Measurements from ENCODE around the gene ATP2A3.
A peak's percentile ranks its signal among the peaks of the same experiment; 100 is the strongest.

ATP2A3 gene

DNA sequence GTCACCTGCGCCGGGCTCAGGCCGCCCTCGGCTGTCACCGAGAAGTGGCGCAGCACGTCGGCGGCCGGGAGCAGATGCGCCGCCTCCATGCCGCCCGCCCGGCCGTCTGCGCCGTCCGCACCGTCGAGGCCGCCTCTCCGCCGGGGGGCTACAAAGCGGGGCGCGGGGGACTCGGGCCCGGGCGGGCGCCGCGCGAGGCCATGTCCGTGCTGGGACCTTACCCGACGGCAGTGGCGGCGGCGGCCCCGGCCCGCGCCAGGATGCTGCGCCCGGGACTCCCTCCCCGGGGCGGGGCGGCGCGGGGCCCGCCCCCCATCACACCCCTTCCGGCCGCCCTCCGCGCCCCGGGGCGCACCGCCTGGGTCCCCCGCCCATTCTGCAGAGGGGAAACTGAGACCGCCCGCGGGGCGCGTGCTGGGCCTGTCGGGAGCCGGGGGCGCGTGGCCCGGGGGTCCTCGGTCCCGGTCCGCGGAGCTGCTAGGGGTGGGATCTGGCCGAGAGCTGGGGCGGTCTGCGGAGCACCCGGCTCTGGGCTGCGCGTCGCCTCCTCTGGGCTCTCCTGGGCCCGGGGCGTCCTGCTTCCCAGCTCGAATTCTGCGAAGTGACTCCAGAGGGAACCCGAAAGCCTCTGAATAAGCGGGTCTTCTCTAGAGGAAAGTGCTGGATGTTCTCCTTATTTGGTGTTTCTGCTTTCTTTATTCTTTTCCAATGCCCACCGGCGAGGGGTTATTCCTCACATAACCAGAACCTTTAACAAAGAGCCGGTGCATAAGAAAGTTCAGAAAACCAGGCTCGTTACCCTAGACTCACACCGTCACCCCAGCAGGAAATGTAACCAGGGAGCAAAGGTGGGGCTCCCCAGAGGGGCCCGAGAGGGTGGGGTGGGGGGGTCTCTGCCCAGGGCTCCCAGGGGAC, at the start of gene ATP2A3:
Gene ATP2A3, minus strand, starts transcription at position 235 of the 915 bp plus-strand sequence. Its CDS starts 146 bp downstream, at position 89.
- peak within 1 kb of the TSS; percentile 35 for H3K4me3 ChIP-seq (ENCODE audit: low read depth, low read length)

DNA sequence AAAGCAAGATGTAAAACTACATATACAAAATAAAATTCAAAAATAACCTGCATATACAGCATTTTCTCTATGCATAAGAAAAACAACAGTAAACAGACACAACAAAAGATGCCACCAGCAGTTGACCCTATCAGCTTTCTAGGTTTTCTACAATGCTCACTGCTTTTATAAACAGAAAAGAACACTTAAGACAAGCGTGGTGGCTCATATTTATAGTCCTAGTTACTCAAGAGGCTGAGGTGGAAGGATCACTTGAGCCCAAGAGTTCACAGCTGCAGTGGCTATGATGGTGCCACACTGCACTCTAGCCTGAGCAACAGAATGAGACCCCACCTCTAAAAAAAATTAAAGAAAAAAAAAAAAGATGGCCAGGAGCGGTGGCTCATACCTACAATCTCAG, 46.5 kb upstream of the ATP2A3 start:
- no peak overlapping the region for H3K4me3 ChIP-seq (ENCODE audit: low read depth, low read length)

DNA sequence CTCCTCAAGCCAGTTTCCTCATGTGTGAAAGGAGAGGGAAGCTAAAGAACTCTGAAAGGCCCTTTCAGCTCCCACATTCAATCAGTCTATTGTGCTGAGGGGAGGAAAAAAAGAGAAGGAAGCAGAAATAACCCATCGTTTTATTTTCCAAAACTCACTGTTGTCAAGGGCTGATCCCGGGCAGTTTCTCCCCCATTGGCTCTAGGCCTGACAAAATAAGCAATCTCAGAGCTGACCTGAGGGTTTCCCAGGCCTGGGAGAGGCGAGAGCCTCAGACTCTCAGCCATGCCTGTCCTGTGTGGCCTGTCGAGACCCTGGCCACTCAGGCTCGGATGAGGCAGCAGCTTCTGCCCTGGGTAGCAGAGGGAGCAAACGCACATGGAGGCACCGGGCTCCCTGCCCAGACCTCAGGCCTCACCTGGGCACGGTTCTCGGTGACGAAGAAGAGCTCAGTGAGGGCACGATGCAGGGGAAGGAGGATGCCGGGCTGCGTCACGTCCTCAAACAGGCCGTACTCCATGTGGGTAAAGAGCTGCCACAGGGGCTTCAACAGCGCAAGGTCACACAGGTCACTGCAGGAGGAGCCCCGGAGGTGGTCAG, 45.0 kb upstream of the ATP2A3 start:
- no peak overlapping the region for H3K4me3 ChIP-seq (ENCODE audit: low read depth, low read length)

DNA sequence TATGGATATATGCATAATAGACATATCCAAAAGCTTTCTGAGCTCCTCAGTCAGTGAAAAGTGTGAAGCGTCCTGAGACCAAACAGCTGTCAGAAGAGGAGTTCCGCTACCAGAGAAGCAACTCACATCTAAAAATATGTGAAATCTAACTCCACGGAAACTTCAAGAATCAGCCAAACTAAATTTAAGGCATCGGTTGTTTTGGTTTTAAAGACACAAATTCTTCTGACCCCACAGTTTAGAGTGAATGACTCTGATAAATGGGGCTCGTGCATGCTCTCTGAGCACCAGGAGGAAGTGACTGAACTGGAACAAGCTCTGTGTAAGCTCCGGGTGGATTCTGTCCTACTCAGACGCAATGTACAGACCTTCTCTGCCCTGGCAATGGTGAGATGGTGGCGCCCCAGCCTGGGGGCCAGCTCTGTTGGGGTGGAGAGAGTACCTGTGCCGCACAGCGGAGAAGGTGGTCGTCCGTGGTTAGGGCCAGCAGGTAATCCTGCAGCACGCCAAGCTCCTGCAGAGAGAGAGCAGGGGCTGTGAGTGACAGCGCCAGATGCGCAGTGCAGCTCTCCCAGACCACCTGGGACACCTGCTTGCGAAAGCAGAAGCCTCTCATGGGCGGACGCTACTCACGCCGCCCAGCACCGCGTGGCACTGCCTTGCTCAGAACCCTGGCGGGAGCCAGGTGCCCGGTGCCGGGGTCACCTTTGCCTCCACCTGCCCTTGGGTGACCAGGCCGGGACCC, 44.4 kb upstream of the ATP2A3 start:
- H3K4me3 ChIP-seq (ENCODE audit: low read depth, low read length) = no peak overlapping the region

DNA sequence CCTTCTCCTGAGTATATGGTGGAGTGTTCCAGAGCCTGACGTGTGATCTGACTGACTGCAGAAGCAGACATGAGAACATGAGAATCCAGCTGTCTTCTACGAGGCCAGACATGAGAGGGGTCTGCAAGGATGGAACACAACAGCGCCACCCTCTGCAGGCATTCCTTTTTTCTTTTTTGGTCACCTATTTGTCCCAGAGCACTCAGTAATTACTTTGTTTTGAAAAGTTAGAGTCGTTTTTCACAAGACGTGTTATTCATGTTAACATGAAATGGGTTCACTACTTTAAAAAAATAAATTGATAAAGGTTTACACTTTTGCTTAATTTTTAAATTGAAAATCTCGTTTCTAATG, 43.8 kb upstream of the ATP2A3 start:
- no peak overlapping the region for H3K4me3 ChIP-seq (ENCODE audit: low read depth, low read length)

DNA sequence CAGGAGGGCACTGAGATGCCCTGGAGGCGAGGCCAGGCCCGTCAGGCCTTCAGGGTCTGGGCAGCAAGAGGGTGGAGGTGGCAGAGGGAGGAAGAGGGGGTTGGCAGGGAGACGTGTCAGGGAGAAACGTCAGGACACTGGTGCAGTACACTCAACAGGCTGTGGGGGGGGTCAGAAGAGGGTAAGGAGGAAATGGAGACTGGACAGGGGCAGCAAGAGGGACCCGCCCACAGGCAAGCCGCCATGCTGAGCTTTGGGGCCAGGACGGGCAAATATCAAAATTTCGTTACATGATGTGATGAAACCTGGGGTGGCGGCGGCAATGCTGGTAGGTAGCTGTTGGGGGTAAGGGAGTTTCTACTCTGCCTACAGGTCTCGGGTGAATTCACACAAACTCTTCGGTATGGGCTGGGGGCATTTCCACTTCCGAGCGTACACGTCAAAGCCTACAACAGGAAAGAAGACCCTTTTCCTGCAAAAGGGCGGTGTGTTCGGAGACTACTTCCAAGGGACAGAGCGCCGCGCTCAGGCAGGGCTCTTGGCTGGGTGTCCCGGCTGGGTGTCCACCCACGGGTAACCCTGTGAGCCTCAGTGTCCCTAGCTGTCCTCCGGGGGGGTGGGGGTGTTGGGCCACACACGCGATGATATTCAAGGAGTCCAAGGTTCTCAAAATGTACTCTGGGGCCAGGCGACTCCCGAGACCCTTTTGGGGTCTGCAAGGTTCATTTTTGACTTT, 43.3 kb upstream of the ATP2A3 start:
- no peak overlapping the region for H3K4me3 ChIP-seq (ENCODE audit: low read depth, low read length)

DNA sequence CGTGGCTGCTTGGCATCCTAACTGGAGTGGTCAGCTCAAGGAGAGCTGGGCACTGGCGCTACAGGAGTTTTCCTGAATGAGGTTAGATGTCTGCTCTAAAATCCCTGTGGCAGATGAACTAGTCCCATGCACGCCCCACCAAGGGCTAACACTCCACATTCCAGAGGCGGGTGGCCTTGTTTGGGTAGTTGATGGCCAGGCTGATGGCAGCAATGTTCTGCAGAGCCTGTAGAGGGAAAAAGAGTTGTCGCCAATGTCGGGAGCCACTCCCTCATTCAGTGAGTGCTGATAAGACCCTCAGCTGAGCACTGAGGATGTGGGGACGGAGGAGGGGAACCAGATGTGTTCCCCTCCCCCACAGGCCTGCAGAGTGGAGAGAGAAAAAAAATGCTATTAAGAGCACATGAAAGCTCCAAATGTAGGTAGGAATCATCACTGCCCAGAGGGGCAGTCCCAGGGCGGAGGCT, 42.5 kb upstream of the ATP2A3 start:
- H3K4me3 ChIP-seq (ENCODE audit: low read depth, low read length) = no peak overlapping the region

DNA sequence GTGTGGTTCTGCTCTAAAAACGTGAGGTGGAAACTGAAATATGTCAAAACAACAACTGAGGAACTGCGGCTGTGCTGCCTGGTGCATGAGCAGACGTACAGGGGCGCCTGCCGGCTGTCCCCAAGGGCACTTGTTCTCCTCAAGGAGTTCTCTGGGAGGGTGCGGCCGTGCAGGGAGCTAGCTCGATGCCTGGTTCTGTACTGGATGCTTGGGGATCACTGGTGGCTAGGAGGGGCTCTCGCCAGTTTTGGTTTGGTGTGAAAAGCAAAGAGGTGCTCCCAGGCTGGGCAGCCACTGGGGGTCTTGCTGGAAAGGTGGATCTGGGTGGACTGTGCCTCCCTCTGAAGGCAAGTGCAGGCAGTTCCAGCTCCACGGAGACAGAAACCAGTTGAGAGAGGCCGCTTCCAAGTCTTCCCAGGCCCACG, 41.9 kb upstream of the ATP2A3 start:
- H3K4me3 ChIP-seq (ENCODE audit: low read depth, low read length) = no peak overlapping the region

DNA sequence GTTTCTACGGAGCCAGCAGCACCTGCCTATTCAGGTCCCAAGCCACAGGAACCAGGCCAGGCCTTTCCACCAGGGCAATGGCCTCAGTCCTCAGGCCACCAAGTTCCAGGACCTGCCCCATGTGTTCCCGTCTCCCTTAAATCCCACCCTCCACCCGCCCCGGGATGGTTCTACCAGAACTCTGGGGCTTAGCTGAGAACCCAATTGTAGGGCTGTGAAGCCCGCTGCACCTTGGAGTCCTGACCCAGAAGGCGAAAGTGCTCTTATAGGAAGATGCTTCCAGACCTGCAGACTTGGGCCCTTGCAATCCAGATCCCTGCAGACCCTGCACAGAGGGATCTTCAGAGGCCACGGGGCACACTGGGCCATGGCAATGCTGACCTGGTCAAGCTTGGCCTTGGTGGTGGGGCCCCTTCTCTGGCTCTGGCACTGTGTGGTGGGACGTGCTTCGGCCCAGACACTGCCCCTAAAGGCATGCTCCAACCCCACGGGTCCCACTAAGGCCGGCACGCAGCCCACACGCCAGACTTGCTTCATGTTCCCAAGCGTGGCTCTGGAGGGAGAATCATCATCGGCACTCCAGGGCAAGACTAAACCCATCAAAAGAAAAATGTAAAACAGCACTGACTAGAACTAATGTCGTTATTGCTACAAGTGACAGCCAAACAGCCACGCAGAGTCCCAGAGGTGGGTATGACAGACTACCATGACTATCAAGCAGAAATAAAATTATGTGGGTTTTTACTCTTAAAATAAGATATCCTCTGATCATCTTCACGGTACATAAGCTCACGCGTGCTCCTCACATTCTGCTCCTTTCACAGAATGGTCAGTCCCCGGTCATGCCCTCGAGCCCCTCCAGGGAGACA, 41.3 kb upstream of the ATP2A3 start:
- no peak overlapping the region for H3K4me3 ChIP-seq (ENCODE audit: low read depth, low read length)

DNA sequence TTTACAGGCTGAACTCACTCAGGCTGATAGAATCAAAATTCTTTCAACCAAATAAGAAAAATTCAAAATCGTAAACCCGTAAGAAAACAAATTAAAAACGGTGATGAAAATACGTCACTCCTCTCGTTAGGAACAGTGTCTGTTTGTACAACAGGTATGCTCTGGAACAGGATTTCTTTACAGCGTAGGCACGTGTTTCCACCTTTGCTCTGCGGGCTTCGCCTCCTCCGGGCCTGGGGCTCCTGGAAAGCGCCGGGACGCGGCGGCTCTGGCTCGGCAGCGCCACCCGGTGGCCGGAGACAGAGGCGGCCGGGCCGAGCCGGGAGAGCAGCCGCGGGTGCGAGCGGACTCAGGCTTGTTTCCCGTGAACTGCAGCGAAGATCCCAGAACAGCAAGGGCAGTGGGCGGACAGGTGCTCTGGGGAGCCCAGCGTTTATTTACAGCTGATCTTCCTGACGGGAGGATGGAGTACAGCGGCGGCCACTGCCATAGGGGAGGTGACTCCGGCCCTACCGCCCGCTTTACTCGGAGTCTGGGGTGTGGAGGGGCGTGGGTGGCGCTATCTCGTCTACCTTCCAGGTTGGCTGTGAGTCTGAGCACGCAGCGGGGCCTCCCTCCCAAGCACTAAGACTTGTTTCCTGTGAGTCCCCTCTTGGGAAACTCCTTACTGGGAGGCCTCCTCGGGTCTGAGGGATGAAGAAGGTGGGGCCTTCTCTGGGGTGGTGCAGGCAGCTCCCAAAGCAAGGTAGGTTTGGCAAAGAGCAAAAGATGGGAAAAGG, 40.5 kb upstream of the ATP2A3 start:
- H3K4me3 ChIP-seq (ENCODE audit: low read depth, low read length) = no peak overlapping the region

DNA sequence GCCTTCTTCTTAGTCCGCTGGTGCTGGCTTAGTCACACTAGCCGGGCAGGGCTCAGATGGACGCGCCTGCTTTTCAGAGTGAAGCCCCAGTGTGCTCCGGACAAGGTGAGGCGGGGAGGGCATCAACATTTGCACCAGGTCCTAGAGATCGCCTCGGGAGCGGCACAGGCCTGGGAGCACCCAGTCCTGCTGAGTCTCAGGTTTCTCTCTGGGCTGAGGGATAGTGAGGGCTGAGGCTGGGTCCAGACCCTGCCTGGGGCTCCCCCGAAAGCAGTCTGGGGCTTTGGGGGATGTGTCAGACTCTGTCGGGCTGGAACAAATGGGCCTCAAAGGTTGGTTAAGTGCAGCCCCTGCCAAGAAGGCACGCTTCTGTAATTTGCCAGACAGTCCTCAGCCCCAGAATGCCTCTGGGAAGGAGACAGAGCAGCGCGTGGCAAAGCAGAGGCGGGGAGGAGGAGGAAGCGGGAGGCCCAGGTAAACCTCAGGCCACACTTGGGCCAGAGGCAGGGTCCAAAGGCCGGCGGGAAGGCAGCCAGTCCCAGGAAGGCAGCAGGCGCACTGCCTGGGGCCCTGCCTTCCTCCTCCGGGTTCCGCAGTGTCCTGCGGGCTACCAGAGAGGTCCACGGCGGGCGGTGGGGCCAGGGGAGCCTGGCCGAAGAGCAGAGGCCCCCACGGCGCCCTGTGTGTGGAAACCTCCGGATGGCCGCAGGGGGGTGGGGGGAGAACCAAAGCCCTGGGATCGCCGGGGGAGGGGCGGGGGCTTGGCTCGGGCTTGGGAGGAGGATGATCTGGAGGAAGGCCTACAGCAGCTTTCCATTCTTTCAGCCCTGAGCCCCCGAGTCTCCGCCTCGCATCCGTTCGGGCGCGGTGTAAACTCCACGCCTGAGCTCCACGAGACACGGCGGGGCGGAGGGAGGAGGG, 39.5 kb upstream of the ATP2A3 start:
- no peak overlapping the region for H3K4me3 ChIP-seq (ENCODE audit: low read depth, low read length)

DNA sequence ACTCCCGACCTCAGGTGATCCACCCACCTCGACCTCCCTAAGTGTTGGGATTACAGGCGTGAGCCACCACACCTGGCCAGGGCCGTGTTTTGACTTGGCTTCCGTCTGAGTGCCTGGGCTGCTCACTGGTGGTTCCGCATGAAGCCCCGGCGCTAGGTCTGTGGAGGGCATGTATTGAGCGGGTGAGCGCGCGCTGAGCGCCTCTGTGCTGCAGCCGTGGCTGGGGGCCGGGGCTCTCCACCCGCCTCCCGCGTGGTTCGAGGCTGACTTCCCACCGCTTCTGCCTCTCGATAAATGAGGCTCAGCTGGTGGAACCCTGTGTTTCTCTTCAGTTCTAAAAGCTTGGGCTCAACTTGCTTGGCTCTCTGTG, 38.9 kb upstream of the ATP2A3 start:
- no peak overlapping the region for H3K4me3 ChIP-seq (ENCODE audit: low read depth, low read length)

DNA sequence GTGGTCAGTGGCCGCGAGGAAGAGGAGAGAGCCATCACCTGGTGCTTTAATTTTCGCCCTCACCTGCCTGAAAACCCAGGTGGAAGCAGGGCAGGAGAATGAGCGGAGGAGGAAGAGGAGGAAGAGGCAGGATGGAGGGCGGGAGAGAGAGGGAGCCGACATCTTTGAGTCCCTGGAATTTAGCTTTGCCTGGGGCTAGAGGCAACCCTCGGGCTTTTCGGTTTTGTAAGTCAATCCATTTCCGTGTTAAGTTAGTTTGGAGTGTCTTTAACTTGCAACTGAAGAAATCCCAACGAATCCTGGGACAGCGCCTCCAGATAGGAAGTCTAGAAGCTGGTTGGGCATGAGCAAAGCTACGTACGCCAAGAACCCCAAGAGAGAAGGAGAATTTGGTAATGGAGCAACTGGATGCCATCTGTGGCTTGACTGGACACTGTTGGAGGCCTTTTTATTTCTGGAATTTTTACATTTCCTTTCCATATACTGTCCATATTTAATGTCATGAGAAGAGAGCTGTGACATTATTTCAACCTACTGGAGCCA, 36.9 kb upstream of the ATP2A3 start:
- no peak overlapping the region for H3K4me3 ChIP-seq (ENCODE audit: low read depth, low read length)

DNA sequence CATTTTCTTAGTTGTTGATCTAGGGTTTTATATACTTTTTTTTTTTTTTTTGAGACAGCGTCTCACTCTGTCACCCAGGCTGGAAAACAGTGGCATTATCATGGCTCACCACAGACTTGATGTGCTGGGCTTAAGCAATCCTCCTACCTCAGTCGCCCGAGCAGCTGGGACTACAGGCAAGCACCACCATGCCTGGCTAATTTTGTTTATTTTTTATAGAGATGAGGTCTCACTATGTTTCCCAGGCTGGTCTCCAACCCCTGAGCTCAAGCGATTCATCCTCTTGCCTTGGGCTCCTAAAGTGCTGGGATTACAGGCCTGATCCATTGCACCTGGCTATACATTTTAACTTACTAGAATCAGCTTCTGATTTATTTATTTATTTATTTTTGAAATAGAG, 34.2 kb upstream of the ATP2A3 start:
- no peak overlapping the region for H3K4me3 ChIP-seq (ENCODE audit: low read depth, low read length)

DNA sequence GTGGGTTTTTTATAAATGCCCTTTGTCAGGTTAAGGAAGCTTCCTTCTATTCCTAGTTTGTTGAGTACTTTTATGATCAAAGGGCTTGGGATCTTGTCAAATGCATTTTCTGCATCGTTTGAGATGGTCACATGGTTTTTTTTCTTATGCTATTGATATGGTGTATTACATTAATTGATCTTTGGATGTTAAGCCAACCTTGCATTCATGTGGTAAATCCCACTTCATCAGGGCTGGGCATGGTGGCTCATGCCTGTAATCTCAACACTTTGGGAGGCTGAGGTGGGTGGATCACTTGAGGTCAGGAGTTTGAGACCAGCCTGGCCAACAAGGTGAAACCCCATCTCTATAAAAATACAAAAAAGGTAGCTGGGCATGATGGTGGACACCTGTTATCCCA, 30.8 kb upstream of the ATP2A3 start:
- H3K4me3 ChIP-seq (ENCODE audit: low read depth, low read length) = no peak overlapping the region

DNA sequence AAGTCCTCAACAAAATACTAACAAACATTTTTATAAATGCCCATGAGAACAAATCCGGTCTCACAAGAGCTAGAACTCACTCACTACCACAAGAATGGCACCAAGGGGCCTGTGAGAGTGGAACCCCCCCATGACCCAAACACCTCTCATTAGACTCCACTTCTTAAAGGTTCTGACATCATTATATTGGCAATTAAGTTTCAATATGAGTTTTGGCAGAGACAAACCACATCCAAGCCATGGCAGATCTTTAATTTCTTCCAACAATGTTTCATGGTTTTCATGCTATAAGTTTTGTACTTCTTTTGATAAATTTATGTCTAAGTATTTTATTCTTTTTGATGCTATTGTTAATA, 30.0 kb upstream of the ATP2A3 start:
- no peak overlapping the region for H3K4me3 ChIP-seq (ENCODE audit: low read depth, low read length)

DNA sequence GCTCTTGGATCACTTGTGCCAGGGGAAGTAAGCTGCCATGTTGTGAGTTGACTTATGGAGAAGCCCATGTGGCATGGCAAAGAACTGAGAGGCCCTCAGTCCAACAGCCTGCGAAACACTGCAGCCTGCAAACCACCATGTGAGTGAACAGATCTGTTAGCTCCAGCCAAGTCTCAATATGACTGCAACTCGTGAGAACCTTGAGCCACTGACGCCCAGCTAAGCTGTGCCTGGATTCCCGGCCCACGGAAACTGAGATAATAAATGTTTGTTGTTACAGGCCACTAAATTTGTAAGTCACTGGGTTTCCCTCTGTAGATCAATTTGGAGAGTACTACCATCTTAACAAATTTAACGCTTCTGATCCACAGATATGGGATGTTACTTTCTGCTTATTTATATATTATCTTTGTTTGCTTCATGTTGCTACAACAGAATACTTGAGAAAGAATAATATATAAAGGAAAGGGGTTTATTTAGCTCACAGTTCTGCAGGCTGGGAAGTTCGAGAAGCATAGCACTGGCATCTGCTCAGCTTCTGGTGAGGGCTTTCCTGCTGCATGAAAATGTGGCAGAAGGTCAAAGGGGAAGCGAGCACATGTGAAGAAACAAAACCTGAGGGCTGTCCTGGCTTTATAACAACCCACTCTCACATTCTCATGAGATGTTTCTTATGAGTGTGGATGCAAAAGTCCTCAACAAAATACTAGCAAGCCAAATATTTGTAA, 29.4 kb upstream of the ATP2A3 start:
- no peak overlapping the region for H3K4me3 ChIP-seq (ENCODE audit: low read depth, low read length)

Data from iPS-11a (cell line).